GM11168 (cell line): ENCODE data around the gene PHAF1.
"Not testable (repeated sequence)": the region's sequence is repeated elsewhere in the genome, so short reads cannot be mapped to it uniquely, and the experiment has no call there.

ENCODE experiments used
- in situ Hi-C: fragments of 300-500 bp; cut with MboI; formaldehyde crosslinking; loops from one replicate; pipeline ENCODE4 v1.12.0; 2022; ENCODE audit warnings: low sequenced_read_pairs; ENCODE audit not compliant: unreplicated experiment

PHAF1 gene

DNA sequence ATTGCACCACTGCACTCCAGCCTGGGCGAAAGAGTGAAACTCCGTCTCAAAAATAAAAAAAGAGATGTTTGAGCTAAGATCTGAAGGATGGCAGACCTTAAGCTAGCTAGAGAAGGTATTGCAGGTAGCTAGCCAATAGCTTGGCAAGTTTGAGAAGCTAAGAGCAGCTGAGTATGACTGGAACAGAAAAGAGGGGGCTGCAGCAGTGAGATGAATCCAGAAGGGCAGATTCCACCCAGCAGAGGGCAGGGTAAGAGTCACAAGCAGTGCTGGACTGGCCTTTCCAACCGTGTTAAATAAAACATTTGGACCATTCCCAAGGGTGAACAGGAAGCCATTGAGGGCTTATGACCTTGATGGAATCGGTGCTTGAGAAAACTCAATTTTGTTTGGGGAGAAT is 5.7 kb upstream of the PHAF1 start:
- in situ Hi-C loops: loop anchor here (10.0 kb wide), 1 partner anchor 79 kb away; the partner anchor contains the start of gene CBFB

DNA sequence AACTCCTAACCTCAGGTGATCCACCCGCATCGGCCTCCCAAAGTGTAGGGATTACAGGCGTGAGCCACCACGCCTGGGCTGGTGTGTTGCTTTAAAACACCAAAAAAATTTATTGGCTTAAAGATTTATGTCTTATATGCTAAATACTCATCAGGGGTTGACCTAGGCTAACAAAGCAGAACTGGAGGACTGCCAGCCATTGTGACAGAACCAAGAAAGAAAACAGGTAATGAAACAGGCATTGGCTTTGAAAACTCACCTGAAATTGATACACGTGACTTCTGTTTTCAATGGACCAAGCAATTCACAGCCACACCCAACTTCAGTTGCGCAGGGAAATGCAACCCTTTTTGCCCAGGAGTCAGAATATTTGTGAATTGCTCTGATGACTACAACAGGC is 4.9 kb upstream of the PHAF1 start:
- in situ Hi-C loops: loop anchor here (10.0 kb wide), 1 partner anchor 80 kb away; the partner anchor contains the start of gene CBFB

DNA sequence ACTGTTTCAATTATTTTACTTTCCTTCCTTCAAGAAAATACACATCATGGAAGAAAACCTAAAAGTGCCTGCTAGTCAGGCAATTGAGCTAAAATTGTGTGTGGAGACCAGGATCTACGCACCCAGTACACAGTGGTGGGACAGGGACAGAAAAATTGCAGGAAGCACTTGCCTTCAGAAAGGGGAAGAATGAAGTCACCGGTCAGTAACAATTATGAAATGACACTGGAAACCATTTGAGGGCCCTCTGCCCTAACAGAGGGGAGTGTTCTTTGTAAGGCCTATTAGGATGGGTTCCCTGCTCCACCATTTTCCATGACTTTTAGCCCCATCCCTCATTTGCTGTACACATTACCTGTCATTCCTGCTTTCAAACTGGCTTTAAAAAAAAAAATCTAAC is 4.5 kb upstream of the PHAF1 start:
- in situ Hi-C loops: loop anchor here (10.0 kb wide), 1 partner anchor 80 kb away; the partner anchor contains the start of gene CBFB

DNA sequence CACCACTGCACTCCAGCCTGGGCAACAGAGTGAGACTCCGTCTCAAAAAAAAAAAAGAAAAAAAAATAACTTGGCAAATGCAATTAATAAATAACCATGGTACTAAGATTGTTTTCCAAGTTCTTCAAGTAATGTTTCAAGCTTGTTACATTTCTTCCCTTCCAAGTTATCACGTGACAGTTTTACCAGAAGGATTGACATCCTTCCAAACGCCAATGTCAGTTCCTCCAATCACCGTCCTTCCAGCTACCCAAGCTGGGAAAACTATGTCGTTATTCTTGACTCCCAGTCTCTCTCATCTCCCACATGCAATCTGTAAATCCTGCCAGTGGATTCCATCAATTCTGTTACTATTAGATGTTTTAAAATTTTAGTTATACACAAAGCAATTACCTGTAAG is 3.9 kb upstream of the PHAF1 start:
- in situ Hi-C loops: loop anchor here (10.0 kb wide), 1 partner anchor 81 kb away; the partner anchor contains the start of gene CBFB

DNA sequence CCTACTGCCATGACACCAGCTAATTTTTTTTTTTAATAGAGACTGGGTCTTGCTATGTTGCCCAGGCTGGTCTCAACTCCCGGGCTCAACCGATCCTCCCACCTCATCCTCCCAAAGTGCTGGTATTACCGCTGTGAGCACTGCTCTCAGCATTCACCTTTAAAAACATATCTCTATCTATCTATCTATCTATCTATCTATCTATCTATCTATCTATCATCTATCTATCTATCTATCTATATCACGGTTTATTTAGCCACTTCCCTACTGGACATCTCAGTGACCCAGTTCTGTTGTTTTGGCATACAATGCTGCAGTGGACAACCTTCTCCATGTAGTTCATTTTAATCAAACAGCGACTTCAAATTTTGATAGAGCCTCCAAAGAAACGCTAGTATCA is 1.3 kb upstream of the PHAF1 start:
- in situ Hi-C loops: loop anchor here (10.0 kb wide), 1 partner anchor 84 kb away; the partner anchor contains the start of gene CBFB

DNA sequence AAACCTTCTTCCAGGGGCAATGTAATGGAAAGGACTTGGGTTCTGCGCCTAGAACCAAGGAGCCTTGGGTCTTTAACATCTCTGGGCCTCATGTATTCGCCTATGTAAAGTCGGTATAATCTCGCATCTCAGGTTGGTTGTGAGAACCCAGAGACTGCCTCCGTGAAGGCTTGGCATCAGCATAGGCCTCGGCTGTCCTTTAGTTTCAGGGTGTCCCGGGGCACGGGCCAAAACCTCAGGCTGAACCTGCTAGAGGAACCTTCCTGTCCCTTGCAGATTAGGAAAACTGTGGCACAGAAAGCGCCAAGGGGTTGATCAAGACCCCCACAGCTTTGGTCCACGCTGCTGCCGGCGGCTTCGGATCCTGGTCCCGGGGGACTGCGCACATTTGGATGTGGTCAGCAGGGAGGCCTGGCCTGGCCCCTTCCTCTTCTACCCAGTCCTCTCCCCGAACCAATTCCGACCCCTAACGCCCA is 772 bp upstream of the PHAF1 start:
- in situ Hi-C loops: loop anchor here (10.0 kb wide), 1 partner anchor 84 kb away; the partner anchor contains the start of gene CBFB

DNA sequence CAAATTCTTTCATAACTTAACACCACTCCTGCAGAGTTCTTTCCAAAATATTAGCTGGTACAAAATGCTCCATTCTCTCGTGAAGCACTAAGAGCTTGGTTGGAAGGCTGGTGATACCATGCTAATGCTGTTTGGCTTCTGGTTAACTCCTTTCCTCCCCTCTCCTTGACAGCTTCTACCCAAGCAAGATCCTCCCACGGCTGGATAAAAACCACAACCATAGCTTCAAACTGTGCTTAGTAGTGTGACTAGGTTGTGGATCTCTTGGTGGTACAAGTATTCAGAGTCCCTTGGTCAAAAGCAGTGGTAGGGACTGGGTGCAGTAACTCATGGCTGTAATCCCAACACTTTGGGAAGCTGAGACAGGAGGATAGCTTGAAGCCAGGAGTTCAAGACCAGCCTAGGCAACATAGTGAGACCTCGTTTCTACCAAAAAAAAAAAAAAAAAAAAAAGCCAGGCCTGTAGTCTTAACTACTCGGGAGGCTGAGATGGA is 2.3 kb downstream of the PHAF1 start:
- in situ Hi-C loops: no loop called here

DNA sequence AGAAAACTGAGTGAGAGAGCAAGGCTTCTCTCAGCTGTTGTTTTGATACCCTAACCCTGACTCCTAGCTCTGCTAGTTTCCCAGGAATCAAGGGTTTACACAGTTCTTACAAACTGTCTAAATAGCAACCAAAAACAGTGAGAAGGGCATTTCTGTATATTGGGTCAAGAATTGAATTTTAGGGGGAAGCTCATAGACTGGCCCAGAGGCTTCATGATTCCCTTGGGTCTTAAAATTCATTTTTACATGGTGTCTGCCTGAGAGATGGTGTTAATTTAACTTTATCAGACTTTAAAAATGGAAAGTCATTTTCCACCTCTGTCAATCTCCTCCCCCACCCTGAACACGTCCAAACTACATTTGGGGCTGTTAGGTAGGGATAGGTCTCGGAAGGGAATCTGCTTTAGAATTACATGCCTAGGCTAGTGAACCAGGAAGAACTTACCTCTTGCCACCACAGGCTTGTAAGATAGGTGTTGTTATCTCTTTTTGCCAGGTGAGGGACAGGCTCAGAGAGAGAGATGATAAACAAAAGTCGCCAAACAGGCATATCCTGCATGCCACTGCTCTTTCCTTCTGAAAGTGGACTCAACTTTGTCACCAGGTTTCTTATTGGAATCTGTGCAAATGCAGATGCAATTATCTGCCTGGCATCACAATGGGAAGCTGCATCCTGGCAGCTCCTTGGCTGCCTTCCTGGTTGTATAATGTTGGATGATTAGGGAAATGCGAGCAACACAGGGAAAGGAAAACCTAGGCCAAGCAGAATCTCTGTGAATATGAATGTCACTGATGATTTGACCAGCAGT is 3.1 kb downstream of the PHAF1 start:
- in situ Hi-C loops: no loop called here

DNA sequence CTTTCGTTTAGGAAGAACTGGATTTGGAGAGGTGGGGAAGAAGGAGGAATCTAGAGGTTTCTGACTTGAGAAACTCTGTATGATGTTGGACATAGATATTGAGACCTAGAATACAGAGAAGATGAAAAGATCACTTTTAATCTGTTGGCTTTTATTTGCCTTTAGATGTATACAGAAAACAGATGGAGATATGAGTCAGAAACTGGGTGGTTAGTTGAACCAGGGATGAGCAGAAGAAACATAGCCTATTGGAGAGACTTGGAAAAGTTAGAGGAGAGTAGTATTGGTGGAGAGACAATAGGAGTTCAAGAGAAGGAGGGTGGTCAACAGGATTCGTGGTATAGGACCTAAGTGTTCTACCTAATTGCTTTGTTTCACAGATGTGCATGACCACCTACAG is 5.1 kb downstream of the PHAF1 start:
- in situ Hi-C loops: no loop called here

DNA sequence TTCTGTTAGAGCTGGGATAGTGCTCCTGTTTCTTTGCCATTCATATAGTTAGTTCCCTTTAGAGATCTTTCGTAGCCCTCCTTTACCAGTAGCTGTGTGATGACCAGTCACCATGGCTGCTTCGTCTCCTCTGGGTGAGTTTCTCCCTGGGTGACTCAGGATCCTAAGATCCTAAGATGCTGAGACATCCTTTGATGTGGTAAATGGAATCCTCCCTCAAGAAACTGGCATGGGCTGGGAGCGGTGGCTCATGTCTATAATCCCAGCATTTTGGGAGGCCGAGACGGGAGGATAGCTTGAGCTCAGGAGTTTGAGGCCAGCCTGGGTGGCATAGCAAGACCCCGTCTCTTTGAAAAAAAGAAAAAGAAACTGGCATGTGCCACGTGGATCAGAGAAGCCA is 5.9 kb downstream of the PHAF1 start:
- in situ Hi-C loops: no loop called here

DNA sequence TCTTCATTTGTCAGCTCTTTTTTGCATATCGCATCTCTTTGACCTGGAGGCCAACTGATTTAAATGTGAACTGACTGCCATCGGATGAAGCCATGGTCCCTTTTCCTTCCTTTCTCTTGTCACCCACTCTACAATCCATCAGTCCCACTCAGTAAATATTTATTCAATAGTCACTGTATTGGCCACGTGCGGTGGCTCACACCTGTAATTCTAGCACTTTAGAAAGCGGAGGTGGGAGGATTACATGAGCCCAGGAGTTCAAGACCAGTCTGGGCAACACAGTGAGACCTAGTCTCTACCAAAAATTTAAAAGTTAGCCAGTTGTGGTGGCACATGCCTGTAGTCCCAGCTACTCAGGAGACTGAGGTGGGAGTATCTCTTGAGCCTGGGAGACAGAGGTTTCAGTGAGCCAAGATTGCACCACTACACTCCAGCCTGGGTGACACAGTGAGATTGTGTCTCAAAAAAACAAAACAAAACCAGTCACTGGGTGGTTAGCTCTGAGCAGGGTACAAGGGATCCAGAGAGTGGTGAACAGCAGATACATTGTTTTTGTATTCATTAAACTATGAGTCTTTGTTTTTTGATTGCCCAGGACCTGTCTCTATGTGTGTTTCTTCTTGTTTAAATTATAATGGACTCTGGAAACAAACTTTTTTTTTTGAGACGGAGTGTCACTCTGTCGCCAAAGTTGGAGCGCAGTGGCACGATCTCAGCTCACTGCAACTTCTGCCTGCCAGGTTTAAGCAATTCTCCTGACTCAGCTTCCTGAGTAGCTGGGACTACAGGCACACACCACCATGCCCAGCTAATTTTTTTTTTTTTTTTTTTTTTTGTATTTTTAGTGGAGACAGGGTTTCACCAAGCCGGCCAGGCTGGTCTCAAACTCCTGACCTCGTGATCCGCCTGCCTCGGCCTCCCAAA is 6.9 kb downstream of the PHAF1 start:
- in situ Hi-C loops: no loop called here

DNA sequence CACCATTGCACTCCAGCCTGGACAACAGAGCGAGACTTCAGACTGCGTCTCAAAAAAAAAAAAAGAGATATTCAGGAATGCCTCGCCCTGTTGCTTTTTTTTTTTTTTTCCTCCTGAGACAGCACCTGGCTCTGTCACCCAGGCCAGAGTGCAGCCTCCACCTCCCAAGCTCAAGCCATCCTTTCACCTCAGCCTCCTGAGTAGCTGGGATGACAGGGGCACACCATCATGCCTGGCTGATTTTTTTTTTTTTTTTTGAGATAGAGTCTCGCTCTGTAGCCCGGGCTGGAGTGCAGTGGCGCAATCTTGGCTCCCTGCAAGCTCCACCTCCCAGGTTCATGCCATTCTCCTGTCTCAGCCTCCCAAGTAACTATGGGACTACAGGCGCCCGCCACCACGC is 8.0 kb downstream of the PHAF1 start:
- in situ Hi-C loops: no loop called here

DNA sequence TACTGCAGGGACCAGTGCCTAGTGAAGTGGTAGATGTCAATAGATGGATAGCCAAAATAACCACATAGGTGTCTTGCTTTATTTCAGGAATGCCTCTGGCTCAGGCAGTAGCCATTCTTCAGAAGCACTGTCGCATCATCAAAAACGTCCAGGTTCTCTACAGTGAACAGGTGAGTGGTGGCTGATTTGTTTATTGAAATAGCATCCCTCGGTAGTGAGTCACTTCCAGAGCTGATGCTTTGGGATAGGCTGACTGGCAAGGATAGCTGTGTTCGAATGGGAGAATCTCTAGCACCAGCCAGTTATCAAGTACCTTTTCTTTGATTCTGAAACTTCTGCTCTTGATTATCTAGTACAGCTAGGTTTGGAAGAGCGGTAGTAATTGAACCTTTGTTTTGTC is 10.3 kb downstream of the PHAF1 start:
- in situ Hi-C loops: no loop called here

DNA sequence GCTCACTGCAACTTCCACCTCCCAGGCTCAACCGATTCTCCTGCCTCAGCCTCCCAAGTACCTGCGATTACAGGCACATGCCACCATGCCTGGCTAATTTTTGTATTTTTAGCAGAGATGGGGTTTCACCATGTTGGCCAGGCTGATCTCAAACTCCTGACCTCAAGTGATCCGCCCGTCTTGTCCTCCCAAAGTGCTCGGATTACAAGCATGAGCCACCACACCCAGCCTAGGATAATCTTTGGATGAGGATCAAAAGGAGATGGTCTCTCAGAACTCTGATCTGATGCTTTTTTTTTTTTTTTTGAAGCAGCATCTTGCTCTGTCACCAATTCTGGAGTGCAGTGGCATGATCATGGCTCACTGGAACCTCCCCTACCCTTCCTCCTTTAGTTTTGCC is 13.1 kb downstream of the PHAF1 start:
- in situ Hi-C loops: not testable (repeated sequence)

DNA sequence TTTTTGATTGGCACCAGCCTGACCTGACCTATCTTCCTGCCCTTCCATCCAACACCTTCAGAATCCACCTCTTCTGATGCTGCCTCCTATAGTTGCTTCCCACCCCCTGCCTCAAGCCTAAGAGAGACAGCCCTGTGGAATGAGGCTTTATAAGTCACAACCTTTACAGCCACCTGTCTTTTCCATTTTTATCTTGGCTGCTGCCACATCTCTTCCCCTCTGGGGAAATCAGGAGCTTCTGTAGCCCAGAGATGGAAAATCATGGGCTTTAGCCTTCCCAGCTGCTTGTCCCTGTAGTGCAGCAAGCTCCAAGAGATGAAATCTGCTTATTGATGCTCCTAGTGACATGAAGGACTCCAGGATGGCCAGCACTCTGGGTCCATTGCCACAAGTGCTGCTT is 18.7 kb downstream of the PHAF1 start:
- in situ Hi-C loops: no loop called here

DNA sequence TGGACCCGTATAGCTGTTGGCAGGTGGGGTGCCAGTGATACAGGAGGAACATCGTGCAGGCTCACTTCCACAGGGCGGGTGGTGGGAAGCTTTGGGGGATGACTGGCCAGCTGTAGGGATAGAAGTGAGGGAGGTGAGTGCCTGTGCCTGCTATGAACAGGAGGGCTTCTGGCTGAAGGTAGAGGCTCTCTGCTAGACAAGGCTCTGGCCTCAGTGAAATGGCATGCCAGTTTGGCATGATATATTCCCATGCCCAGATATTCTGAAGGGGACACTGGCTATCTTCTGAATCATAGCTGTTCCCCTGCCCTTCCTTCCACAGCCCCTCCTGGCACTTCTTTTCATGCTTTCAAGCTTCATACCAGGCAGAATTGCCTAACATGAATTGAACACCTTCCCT is 19.1 kb downstream of the PHAF1 start:
- in situ Hi-C loops: no loop called here

DNA sequence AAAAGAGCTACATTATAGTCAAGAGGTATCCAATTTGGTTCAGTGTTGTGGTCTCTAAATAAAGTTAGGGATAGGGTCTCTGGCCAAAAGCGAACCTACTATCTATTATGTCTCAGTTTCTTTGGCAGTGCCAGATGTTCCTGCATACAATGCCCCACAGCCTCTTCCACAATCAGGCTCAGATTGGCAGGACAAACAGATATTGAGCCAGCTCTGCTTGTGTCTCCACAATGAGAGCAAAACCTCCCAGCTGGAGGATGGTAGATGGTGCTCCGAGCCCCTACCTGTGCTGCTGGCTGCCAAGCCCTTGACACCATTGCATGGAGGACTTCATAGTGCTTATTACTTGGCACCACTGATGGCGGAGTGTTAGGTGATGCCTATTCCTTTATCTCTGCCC is 19.7 kb downstream of the PHAF1 start:
- in situ Hi-C loops: no loop called here

DNA sequence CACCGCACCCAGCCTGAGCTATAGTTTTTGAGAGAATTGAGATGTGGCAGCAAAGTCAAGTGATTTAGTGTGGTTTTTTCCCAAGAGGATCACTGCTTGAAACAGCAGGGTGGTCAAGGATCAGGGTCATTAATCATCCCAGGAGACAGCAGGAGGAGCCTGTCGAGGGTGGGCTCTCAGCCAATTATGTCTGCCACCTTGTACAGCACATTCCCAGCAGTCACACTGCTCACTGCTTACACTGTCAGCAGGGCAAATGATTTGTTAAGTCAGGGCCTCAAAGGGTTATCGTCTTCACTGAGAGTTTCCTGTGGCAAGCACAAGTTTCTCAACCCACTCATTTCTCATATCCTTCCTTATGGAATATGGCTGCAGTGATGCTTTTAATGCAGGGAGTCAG is 27.9 kb downstream of the PHAF1 start:
- in situ Hi-C loops: no loop called here

DNA sequence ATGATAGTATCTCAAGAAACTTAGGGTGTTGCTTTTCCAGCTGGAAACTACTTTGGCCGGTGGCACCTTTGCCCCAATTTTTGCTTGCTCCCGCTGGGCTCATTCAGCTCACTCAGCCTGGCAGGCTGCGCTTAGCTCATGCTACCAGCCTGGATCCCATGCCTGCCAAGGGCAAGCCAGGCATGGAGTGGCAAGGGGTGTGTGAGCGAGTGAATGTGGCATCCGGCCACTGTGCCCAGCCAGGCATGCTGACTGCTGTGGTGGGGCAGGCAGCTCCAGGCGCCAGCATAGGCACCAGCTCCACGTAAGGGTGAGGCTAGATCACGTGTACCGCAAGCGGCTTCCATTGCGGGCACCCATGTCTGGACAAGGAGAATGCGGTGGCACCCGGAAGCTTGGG is 31.6 kb downstream of the PHAF1 start:
- in situ Hi-C loops: no loop called here

DNA sequence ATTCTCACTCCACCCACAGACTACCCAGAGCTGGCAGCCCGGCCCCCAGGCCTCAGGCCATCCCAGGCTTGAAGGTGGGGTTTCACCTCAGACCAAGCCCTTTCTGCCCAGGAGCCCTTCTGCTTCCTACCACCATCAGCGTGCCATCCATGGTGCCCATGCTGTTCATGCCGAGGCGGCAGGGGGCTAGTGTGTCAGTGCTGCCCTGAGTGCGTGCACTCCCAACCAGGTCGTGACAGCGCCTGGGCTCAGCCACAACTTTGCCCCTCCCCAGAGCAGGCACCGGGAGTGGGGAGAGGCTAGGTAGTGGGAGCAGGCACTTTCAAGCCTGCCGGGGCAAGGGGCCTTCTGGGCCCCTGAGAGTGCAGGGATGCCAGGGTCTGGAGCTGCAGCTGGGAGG is 32.6 kb downstream of the PHAF1 start:
- in situ Hi-C loops: no loop called here

DNA sequence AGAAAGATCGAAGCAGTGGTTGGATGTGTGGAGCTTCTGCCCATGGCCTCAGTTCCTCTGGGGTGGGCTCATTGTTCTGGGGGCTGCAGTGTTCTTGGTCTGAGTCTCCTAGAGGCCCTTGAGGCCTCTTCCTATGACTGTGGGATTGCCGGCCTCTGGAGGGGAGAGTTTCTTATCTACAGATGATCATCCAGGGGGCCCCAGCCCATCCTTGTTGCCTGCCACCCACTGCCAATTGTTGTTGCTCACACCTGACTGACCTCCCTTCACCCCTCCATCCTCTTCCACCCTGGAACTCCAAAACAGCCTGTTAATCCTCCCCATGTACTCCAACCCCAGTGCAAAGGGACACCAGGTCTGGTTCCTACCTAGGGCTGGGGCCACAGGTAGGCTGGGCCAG is 35.2 kb downstream of the PHAF1 start:
- in situ Hi-C loops: no loop called here
